SIG-M5 treated with dmso at 0.1 percent for 504 hours (cell line): ENCODE data around the gene LTBP1.

ENCODE experiments used
- DNase-seq: peaks from one replicate; lab custom pipeline; 2025; ENCODE audit not compliant: unreplicated experiment; lab: John Stamatoyannopoulos, UW

The LTBP1 gene

DNA sequence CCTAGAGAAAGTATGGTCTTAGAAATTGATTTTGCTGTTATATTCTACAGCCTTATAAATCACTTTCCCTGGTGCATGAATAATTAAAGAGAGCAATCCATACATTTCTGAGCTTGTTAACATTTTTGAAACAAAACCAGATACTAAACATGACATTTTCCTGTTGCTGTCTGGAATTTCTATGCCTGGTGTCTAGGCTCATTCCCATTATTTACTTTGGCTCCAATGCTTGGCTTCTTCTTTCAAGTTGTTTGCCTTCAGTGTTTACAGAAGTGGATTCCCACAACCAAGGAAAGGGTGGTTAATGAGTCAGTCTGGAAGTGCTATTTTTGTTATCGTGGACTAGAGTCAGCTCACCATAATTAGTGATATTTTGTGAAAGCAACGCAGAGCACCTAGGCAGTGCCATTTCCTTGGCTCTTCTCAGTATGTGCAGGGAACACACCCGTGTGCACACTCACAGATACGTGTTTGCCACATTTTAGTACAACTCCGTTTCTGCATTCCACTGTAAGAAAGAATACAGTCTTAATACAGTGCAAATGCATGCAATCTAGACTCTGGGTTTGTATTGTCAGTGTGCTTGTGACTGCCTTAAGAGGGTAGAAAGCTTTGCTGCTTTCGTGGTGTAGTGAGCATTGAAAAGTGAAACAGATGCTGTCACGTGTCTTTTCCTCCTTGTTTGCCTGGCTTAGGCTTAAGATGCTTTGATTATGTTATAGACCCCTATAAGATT lies 344.7 kb downstream of the LTBP1 start:
- no peak for DNase-seq

DNA sequence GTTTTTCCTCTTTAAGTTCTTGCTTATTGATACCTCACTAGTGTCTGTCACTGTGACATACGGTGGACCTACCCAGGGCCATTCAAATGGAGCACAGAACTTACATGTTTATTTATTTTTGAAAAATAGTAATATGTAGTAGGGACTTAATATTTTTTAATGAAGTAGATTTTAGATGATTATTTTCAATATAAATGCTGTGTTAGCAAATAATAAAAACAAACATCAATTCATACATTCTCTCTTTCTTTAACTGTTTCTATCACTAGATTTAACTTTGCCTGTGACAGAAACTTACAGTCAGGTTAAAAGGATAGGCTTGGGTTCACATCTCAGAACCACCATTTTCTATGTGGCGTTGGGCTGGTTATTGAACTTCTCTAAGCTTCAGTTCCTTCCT lies 345.3 kb downstream of the LTBP1 start:
- no peak for DNase-seq

DNA sequence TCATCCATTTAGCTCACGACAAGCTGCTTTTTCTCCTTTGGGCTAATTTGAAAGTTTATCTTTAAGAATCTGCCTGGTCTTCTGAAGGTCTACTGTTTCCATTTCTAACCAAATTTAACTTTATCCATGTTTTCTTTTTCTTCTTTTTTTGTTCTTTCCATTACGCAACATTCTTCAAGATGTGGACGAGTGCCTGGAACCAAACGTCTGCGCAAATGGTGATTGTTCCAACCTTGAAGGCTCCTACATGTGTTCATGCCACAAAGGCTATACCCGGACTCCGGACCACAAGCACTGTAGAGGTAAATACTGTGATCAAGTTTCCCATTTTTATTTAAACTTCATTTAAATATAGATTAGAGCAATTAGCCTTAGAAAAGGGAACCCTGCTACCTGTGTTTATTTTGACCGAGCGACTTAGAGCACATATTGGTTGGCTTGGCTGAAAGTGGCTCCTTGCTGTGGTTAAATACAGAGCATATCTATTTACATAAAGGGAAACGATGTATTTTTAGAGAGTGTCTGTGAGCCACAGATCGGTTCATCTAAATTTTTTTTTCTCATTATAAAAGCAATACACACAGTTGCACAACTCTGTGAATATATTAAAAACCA lies 346.3 kb downstream of the LTBP1 start:
- no peak for DNase-seq

DNA sequence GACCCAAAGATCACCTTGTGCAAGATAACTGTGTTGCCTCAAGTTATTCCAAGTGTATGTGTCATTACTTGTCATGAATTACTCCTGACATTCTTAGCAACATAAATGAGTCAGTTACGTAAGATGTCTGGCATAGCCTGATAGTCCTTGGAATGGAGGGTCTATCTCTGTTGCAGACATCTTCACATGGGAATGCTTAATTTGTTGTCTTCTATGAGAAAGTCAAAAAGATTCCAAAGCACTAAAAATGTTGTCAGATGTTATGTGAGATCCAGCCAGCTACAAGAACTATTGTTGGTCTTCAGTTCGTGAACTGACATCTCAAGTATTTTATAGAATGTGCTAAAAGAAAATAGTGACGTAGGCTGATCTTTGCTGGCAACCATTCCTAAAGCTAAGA lies 351.5 kb downstream of the LTBP1 start:
- no peak for DNase-seq

DNA sequence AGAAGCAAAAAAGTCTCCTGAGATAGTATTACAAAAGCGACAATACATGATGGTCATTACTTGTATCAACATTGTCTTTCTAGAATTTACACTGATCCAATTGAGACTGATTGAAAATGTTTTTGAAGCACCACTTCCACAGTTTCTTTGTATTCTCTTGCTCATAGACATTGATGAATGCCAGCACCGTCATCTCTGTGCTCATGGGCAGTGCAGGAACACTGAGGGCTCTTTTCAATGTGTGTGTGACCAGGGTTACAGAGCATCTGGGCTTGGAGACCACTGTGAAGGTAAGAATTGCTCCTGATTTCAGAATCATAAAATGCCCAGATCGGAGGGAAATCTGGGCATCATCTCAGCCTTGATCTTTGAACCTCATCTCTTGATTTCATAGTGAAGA lies 354.6 kb downstream of the LTBP1 start:
- no peak for DNase-seq

DNA sequence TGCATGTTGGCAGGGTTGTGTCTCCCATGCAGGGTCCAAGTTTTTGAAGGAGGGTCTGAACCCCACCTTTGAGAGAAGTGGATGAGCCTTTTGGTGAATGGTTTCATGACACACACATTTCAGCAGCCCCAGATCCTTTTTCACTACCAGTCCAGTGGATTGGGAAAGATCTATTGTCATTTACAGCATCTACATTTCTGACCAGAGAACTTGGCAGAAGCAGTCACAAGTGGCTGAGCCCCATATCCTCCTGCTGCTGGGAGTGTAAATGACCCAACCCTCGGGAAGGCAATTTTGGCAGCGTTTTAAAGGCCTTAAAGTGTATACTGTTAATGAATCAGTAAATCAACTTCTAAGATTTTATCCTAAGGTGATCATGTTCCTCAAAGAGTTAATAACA lies 355.6 kb downstream of the LTBP1 start:
- DNase-seq = no peak

DNA sequence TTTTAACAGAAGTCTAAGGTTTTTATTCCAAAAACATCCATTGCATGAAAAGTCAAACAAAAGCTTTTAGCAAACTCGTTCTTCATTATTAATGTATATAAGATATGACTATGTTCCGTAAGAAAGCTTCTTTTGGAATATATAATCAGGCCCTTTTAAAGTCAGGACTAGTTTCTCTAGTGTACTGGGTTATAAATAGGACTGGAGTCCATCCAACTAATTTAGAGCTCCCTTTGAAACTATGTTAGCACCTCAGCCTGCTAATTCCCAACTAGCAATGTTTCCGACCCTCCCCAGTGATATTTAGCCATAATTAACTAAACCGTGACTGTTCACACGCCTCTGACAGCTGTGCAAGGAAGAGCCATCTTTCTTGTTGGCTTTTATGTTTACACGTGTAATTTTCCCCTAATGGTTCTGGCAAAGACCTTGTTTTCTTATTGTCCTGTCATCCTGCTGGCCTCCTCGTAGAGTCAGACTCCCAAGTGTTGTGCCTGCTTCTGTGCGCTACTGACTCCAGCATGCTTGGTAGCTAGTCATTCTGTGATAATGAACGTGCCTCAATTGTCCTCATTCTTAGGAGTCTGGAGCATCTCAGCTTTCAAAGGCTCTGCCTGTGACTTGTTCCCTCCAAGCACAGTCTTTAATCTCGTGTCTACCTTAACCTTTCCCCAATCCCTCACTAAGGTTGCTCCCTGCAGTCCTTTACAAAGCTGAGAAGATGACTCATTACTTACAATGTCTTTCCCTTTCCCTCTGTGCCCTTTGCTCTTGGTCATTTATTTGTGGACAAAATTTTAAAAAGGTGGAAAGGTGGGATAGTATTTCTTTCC lies 357.5 kb downstream of the LTBP1 start:
- DNase-seq = peak; percentile 3

DNA sequence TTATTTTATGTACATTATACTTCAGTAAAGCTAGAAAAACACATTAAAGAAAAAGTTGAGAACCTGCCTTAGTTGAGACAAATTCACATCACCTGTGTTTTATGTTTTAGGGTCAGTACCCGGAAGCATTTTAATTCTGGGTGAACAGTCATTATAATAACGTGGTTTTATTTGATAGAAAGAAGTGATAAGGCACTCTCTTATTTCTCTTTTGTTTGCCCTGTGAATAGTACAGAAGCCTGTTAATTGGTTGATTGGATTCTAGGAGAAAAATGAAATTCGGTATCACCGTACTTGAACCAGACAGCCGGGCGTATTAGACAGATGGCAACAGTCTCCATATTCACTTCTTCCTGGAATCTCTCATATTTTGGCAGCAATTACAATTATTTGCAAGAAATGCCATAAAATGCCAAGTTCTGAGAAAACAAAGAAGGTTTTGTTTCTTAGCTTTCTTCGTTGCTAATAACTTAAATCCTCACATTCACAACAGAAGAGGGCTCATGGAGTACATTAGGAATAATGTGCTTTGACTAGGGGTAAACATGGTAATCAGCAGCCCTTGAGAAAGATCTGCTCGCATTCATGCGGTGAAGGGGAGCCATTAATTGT lies 361.0 kb downstream of the LTBP1 start:
- DNase-seq = no peak

DNA sequence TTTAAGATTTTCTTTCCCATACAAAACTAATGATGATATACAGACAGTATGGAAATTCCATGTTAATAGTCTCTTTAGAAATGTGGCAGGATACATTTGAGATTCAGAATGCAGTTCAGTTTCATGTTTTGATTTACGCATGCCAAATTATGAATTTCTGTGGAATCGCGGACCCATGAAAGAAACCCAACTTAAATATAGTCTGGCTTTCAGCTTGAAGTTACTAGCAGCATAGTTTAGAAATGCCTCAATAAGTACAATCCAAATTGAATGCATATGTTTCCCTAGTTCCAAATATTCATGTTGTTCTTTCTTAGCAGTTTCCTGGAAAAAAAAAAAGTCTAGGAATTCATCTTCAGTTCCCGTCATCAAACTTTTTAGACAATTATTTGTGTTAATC lies 365.6 kb downstream of the LTBP1 start:
- no peak for DNase-seq

DNA sequence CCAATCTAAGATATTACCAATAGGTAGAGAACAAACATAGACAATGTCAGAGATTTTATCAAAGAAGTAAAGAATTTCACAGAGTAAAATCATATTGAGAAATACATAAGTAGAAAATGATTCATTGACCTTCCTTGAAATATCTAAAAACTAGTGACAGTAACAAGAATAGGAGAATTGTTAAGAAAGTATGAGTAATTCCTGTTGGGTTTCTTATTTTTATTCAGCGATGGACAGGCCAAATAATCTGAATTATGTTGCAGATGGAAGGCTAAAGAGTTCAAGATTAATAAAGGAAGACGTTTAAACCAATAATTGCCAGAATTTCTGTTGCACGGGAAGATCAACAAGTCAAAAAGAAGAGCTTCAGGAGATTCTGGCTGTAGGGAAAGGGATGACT lies 366.3 kb downstream of the LTBP1 start:
- DNase-seq = no peak

DNA sequence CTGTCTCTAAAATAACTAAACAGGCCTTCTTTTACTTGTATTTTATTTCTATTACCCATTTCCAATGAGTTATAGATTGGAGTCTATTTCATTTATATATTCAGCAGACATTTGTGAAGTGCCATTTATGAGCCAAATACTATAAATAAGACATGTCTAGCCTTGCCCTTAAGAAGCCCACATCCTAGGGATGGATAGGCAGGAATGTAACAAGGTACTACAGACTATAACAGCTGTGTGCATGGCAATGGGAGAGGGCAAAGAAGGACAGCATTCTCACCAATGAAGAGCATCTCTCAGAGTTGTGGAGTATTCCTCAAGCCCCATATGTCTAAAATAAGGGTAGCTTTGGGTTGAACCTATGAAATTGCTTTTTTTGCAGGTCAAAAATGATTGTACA lies 367.8 kb downstream of the LTBP1 start:
- no peak for DNase-seq

DNA sequence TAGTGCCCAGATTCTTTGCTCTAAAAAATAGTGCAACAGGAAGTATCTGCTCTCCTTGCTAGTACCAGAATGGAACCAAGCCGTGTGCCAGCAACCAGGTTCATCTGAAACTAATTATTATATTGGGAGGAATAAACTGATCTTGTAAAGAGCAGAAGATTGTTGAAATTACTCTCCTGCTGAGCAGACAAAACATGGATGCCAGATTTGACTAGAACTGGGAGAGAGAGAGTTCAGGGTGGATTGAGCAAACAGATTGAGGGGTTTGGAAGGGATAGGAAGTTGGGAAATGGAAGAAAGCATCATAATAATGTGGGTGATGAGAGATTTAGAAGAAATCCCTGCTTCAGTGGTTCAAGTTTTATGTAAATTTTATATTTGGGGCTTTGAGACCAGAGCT lies 369.6 kb downstream of the LTBP1 start:
- no peak for DNase-seq

DNA sequence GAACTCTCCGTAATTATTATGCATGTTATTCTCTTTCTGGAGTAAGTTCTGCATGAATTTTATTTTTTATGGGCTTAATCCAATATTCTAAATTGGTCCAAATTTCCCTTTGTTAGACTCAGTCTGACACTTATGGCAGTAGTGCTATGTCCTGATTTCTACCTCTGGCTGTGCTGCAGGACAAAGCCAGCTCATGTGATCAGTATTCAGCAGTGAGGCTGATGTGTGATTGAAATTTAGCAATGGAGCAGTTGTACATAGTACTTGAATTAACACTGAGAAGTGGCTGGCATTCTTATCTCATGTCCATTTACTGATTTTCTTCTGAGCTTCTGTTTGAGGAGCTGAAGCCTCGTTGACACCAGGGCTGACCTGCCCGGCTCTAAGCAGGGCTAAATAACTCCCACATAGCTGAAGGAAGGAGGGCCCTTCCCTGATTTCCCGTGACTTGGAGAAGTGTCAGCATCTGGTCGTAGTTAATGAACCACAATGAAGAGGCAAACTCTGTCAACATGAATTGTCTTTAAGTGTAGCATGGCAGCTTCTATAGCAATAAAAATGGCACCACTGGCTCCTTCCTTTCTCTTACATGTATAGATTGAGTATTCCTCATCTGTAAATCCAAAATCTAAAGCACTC lies 370.7 kb downstream of the LTBP1 start:
- no peak for DNase-seq

DNA sequence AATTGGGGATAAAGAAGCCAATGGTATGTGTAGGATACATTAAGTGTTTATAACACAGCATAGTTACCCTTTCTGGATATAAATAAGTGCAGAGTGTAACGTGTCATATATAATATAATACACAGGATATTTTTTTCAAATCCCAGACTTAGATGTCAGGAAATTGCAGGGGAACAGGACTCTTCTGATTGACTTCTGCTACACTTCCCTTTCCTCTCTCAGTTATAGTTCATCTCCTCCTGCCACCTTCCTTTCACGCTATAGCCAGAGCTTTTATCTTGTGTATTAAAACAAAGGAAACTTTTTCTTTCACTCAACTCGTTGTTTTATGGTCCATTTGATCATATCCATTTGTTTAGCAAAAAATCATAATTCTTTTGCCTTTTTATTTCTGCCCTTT lies 371.7 kb downstream of the LTBP1 start:
- DNase-seq = no peak

DNA sequence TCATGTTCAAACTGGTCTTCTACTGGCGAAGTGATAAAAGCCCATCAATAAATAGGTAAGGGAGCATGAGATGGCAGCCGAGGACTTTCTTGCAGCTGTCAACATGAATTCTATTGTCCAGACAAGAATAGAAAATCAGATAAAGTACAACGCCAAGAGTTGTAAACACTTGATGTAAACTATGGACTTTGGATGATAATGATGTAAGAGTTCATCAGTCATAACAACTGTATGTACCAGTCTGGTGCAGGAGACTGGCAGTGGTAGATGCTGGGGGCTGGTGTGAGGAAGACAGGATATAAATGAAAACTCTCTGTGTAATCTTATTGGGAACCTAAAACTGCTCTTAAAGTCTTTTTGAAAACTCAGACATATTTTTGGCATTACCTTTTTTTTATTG lies 373.8 kb downstream of the LTBP1 start:
- DNase-seq = no peak

DNA sequence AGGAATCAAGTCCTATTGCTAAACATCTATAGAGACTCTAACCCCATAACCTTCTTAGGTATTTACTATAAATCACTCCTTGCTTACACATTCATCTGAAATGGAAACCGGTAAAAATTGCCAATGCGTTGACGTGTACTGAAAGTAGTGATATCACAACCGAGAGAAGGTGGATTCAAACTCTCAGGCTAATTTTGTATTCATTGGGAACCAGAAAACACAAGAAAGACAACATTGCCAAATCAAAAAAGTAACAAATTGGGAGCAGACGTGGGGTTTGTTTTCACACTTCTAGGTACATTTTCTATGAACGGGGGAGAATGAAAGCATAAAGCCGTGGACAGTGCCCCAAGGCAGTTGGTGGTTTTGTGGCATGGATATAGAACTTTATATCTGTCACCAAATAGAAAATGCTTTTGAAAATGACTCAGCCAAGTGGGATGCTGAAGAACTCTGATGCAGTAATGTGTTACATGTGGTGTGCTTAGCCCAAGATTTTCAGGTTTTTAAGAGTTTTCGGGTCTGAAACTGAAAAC lies 374.6 kb downstream of the LTBP1 start:
- DNase-seq = no peak

DNA sequence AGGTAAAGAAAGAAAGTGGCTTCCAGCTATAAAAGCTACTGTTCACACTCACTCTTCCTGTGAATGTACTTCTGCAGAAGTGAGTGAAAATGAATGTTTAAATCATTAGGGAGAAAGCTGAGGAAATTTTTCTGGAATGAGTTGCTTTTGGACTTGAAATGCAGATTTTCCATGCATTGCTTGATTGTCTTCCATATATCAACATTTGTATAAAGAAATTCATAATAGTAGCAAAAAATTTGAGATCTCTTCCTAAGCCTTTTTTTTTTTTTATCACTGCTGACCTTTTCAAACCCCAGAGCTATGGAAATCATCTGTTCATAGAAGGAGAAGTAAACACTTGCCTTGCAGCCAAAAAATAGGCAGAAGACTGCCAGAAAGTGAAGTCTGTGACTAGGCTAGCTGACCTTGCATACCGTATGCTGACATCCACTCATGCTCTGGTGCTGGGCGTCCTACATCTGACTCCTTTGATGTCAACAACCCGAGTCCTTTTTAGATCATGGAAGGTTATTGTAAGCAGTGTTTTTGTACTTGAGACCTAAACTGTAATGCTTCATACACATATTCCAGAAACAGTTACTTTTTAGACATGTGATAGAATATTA lies 375.2 kb downstream of the LTBP1 start:
- no peak for DNase-seq

DNA sequence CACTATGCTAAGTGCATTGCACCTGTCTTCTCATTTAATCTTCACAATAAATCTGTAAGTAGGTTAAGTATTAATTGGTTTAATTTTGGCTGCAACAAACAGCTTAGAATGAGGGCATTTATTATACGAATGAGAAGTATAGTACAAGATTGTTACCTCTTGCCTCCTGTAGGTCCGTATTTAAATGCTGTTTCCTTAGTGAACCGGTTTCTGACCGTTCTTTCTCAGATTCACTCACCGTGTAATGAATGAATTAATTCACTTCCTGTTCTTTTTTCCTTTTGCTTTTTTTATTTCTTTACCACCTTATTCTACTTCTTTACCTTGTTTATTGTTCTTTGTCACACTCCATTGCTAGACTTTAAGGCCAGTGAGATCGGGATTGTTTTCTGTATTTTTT lies 375.9 kb downstream of the LTBP1 start:
- no peak for DNase-seq

DNA sequence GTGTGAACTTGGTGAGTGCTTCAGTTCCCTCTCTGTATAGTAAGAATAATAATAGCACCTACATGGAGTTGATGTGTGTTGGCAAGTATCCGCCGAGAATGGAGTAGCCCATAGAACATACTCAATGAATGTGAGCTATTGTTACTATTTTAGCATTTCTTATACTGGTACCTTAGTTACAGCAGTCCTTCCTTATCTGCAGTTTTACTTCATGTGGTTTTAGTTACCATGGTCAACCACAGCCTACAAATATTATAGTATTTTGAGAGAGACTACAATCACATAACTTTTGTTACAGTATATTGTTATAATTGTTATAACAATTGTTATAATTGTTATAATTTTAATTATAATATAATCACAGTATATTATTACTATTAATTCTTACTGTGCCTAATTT lies 377.2 kb downstream of the LTBP1 start:
- DNase-seq = no peak

DNA sequence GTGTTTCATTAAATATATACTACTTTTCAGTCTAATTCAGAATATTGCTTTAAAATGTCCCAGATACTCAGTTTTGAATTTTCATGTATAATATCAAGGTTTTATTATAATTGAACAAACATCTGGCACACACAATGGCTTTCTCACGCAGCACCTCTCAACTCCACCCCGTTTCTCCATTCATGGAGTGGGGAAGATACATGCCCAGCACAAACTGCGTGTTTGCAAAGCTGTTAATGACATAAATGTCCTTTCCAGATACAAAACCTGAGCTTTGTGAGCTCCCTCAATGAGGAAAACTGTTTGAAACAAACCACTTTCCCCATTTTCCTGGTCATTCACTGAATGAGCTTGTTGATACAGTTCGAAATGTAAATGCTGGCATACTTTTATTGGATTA lies 379.3 kb downstream of the LTBP1 start:
- DNase-seq = no peak

DNA sequence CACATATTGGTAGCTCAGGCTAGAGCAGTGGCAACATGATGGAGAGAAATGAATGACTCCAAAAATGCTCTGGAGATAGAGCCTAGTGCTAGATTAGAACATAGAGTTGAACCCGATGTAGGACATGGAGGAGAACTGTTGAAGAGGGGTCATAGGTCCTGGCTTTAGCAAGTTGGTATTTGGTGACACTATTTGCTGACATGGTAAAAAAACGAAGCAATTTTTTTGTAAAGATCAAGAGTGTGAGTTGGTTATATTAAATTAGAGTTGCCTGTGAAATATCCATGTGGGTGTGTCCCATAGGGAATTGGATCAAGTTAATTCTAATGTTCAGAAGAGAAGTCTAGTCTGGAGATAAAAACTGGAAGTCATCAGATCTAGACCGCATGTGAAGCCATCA lies 386.7 kb downstream of the LTBP1 start:
- DNase-seq = no peak
